Psoas muscle (tissue), 8 donors: Measurements from ENCODE around the gene SNAI1. TPM values are rescaled to one million over a fixed set of nuclear protein-coding genes. Genes with fewer than 3 reads are reported as not detected.

ENCODE experiments used
- ATAC-seq, 4 donors: fragments of 200-7000 bp; cut with Tn5 transposase; one replicate each; pipeline ENCODE4 v1.9.1; 2020; ENCODE audit warnings: moderate library complexity in 3 of 4, mild to moderate bottlenecking in 2 of 4
- DNase-seq, 2 donors: peaks; one replicate each; pipeline ENCODE4 v3.0.0-alpha.2; 2020
- H3K27ac ChIP-seq: fragments of 200-600 bp; one replicate; pipeline ENCODE4 v1.8.0; 2022
- H3K27me3 ChIP-seq, 3 donors: fragments of 200-600 bp in 1 of 3; one replicate each; pipeline versions ENCODE4 v1.6.1 to v1.8.0; 2013 to 2022; ENCODE audit warnings: low read length in 2 of 3, mild to moderate bottlenecking in 2 of 3, moderate library complexity in 1 of 3; ENCODE audit not compliant: insufficient read depth in 3 of 3
- H3K36me3 ChIP-seq, 2 donors: fragments of 200-600 bp in 1 of 2; one replicate each; pipeline versions ENCODE4 v1.6.1 to v1.8.0; 2013 to 2022; ENCODE audit warnings: low read depth in 1 of 2, mild to moderate bottlenecking in 1 of 2, moderate library complexity in 1 of 2; ENCODE audit not compliant: insufficient read depth in 1 of 2
- H3K4me1 ChIP-seq: fragments of 200-600 bp; one replicate; pipeline ENCODE4 v1.8.0; 2022
- H3K4me3 ChIP-seq: fragments of 200-600 bp; one replicate; pipeline ENCODE4 v1.8.0; 2022; ENCODE audit warnings: mild to moderate bottlenecking
- H3K9me3 ChIP-seq: fragments of 200-600 bp; one replicate; pipeline ENCODE4 v1.8.0; 2022
- CTCF ChIP-seq: fragments of 200-600 bp; IDR thresholded peaks from one replicate; pipeline ENCODE4 v1.8.0; 2022; ENCODE audit warnings: antibody characterized with exemption
- WGBS, 3 donors: extraction: QIAGEN DNeasy Blood & Tissue Kit; methylation state at CpG; one replicate each; pipeline versions ENCODE4 v1.1.6 to v1.1.7; 2013; 5-methylcytosine and 5-hydroxymethylcytosine counted together
- intact Hi-C, 2 donors: fragments of 100-400 bp; cut with DNase I; formaldehyde crosslinking; loops; one replicate each; pipeline versions ENCODE4 v1.11.0 to v1.14.2; 2022
- polyA plus RNA-seq, 3 donors: library from polyadenylated mRNA; stranded (reverse); fragments of 200-250 nt; gene quantifications; one replicate each; pipeline ENCODE4 v1.2.3, GENCODE V29; 2013
- total RNA-seq, 4 donors: library from RNA; stranded (reverse); fragmentation: NEBNext Ultra II Directional in 2 of 4; extraction: Animal tissue kit (Norgen Biotek cat#: 25700) in 2 of 4; gene quantifications; one replicate each; pipeline versions ENCODE4 v1.2.1 to v1.2.4, GENCODE V29; 2021 to 2023
- donor health status: healthy with polysubstance abuse.
- donor health status: DM: no; HTN: no; CAD: no; lungs with moderate emphysema.
- donor health status: Bipolar disorder and iron deficiency.
- donor health status: healthy.
- donor health status: DM: yes; HTN: yes; CAD: no.
- donor health status: DM: no; HTN: no; CAD: no.
- donor health status: DM: no; HTN: no; CAD: no.
- donor health status: DM: yes; HTN: yes; CAD: no.

The SNAI1 gene
- total and polyA plus RNA-seq, 7 donors, result 0.49 to 4.6 (median 1.1) TPM

- Histone ChIP-seq H3K27ac (no peak overlapping the region), H3K4me3 (no peak overlapping the region), H3K9me3 (no peaks in the 10 kb centered on the region), H3K4me1 (peaks cover under 1% of the 10 kb centered on the region), H3K36me3 (no peaks in the 10 kb centered on the region), H3K27me3 (peaks cover 0 to 10% (median 3%) of the 10 kb centered on the region in 3 donors)
- DNase-seq (no peak), ATAC-seq (no peak)
- 63 to 73% (median 71%) methylated on average over 29 to 38 of the region's 38 CpGs for WGBS, 3 donors
- intact Hi-C loops, result no loop called here
- TF ChIP-seq CTCF, result no peak
Measured at GRCh38 chr20:50014570-50015562, 32.1 kb downstream of the SNAI1 start.

- DNase-seq (no peak), ATAC-seq (no peak)
- Histone ChIP-seq H3K27ac (no peak overlapping the region), H3K4me1 (peaks cover 8% of the 10 kb centered on the region), H3K36me3 (no peaks in the 10 kb centered on the region), H3K4me3 (no peak overlapping the region), H3K27me3 (peaks cover 0 to 3% (median 0%) of the 10 kb centered on the region in 3 donors), H3K9me3 (no peaks in the 10 kb centered on the region)
- 91 to 95% (median 94%) methylated on average over 8 of the region's 8 CpGs for WGBS, 3 donors
- no peak for TF ChIP-seq CTCF
- intact Hi-C loops, result no loop called here
Measured at GRCh38 chr20:50015636-50015992, 32.8 kb downstream of the SNAI1 start.

- DNase-seq (no peak), ATAC-seq (no peak)
- 68 to 73% (median 72%) methylated on average over 18 of the region's 18 CpGs for whole genome bisulfite sequencing, 3 donors
- Histone ChIP-seq H3K4me1 (peaks cover 8% of the 10 kb centered on the region), H3K27ac (no peak overlapping the region), H3K36me3 (no peaks in the 10 kb centered on the region), H3K4me3 (no peak overlapping the region), H3K9me3 (no peaks in the 10 kb centered on the region), H3K27me3 (no peaks in the 10 kb centered on the region)
- no peak for TF ChIP-seq CTCF
- intact Hi-C loops, result no loop called here
Measured at GRCh38 chr20:50015993-50016770, 33.4 kb downstream of the SNAI1 start.

- Histone ChIP-seq H3K4me1 (peaks cover 8% of the 10 kb centered on the region), H3K27me3 (no peaks in the 10 kb centered on the region), H3K36me3 (no peaks in the 10 kb centered on the region), H3K27ac (no peak overlapping the region), H3K4me3 (no peak overlapping the region), H3K9me3 (no peaks in the 10 kb centered on the region)
- no peak for ATAC-seq
- no peak for TF ChIP-seq CTCF
- no peak for DNase-seq
- intact Hi-C loops, result no loop called here
- 72 to 88% (median 85%) methylated on average over 5 of the region's 5 CpGs for WGBS, 3 donors
Measured at GRCh38 chr20:50017160-50017559, 34.4 kb downstream of the SNAI1 start.
